HFF-Myc (cell line): ENCODE results near the gene MTA1.
A peak's percentile ranks its signal among the peaks of the same experiment; 100 is the strongest.

ENCODE experiments used
- DNase-seq: peaks from one replicate; pipeline ENCODE4 v3.0.0-alpha.2; 2011; ENCODE audit warnings: low read depth; ENCODE audit errors: extremely low read depth
- H3K4me3 ChIP-seq: replicated peaks from 2 replicates; pipeline ENCODE4 v1.5.1; 2011; ENCODE audit warnings: low read depth, mild to moderate bottlenecking, control low read depth, low read length
- CTCF ChIP-seq: IDR thresholded peaks from 2 replicates; pipeline ENCODE4 v1.5.1; 2012; ENCODE audit warnings: mild to moderate bottlenecking, low read depth, low read length, control low read depth; ENCODE audit errors: missing control alignments

Gene MTA1

GRCh38 chr14:105415481-105416428 is 3.9 kb upstream of the MTA1 start:
- DNase-seq: no peak
- no peak for TF ChIP-seq CTCF
- H3K4me3 ChIP-seq: peak overlapping the region; percentile 32

- TF ChIP-seq CTCF: no peak
- DNase-seq: no peak
- H3K4me3 ChIP-seq: no peak overlapping the region
Measured at GRCh38 chr14:105416671-105417070, 3.0 kb upstream of the MTA1 start.

GRCh38 chr14:105417690-105418121 is 1.9 kb upstream of the MTA1 start:
- TF ChIP-seq CTCF: no peak

GRCh38 chr14:105418269-105419194 is 1.1 kb upstream of the MTA1 start:
- no peak for TF ChIP-seq CTCF
- no peak for DNase-seq
- peak overlapping the region; percentile 67 for H3K4me3 ChIP-seq

More at GRCh38 chr14:105417690-105418121, 1.9 kb upstream of the MTA1 start:
- H3K4me3 ChIP-seq: no peak overlapping the region
- DNase-seq: no peak

- peak overlapping the region; percentile 97 for H3K4me3 ChIP-seq
- no peak for TF ChIP-seq CTCF
- DNase-seq: no peak
Measured at GRCh38 chr14:105420101-105420973, 710 bp downstream of the MTA1 start.
